Thyroid gland (tissue), 4 donors: ENCODE measurements around the gene RHEBL1. TPM values are rescaled to one million over a fixed set of nuclear protein-coding genes. Genes with fewer than 3 reads are reported as not detected.

Experiments used
- DNase-seq, 2 donors: peaks; one replicate each; pipeline ENCODE4 v3.0.0-alpha.2; 2019
- H3K27ac ChIP-seq, 3 donors: fragments of 200-600 bp; sonication (generic); 1 replicate in 2 of 3; 2 replicates in 1 of 3; pipeline ENCODE4 v1.5.1; 2016 to 2019; ENCODE audit warnings: mild to moderate bottlenecking in 1 of 3, moderate library complexity in 1 of 3
- H3K27me3 ChIP-seq: fragments of 200-600 bp; sonication (generic); one replicate; pipeline ENCODE4 v1.5.1; 2019
- H3K36me3 ChIP-seq, 2 donors: fragments of 200-600 bp; sonication (generic); one replicate each; pipeline ENCODE4 v1.5.1; 2016 to 2019
- H3K4me1 ChIP-seq, 2 donors: fragments of 200-600 bp; sonication (generic); one replicate each; pipeline ENCODE4 v1.5.1; 2017 to 2019
- H3K4me3 ChIP-seq, 3 donors: fragments of 200-600 bp; sonication (generic); replicated peaks in 1 of 3; 1 replicate in 2 of 3; 2 replicates in 1 of 3; pipeline ENCODE4 v1.5.1; 2016; ENCODE audit warnings: mild to moderate bottlenecking in 1 of 3
- H3K9me3 ChIP-seq: fragments of 200-600 bp; sonication (generic); one replicate; pipeline ENCODE4 v1.5.1; 2017
- POLR2A ChIP-seq, 2 donors: fragments of 450-650 bp; IDR thresholded peaks; one replicate each; pipeline ENCODE4 v1.6.1; 2017; ENCODE audit warnings: antibody characterized with exemption in 2 of 2, mild to moderate bottlenecking in 2 of 2, moderate library complexity in 1 of 2
- WGBS, 2 donors: methylation state at CpG; one replicate each; pipeline ENCODE4 v1.1.5; 2017; 5-methylcytosine and 5-hydroxymethylcytosine counted together
- intact Hi-C: fragments of 100-400 bp; cut with DNase I; formaldehyde crosslinking; loops from one replicate; pipeline ENCODE4 v1.15.1; 2023
- total RNA-seq, 4 donors: library from RNA; depleted of rRNA; stranded (reverse); fragments of >200 nt; gene quantifications; one replicate each; pipeline ENCODE4 v1.2.3, GENCODE V29; 2016
- TF ChIP-seq, protein P1 (sequence below), 6 experiments: fragments of 200-600 bp in 3 of 6; fragments of 450-650 bp in 3 of 6; sonication (generic) in 3 of 6; IDR thresholded peaks; one replicate each; pipeline ENCODE4 v1.5.1; 2016 to 2019; ENCODE audit warnings: antibody characterized with exemption in 6 of 6, mild to moderate bottlenecking in 2 of 6, inconsistent platforms in 1 of 6, moderate library complexity in 1 of 6

RHEBL1 gene
- total RNA-seq, 4 donors from 2014 or later = 0.98 TPM; not detected in 3

DNA sequence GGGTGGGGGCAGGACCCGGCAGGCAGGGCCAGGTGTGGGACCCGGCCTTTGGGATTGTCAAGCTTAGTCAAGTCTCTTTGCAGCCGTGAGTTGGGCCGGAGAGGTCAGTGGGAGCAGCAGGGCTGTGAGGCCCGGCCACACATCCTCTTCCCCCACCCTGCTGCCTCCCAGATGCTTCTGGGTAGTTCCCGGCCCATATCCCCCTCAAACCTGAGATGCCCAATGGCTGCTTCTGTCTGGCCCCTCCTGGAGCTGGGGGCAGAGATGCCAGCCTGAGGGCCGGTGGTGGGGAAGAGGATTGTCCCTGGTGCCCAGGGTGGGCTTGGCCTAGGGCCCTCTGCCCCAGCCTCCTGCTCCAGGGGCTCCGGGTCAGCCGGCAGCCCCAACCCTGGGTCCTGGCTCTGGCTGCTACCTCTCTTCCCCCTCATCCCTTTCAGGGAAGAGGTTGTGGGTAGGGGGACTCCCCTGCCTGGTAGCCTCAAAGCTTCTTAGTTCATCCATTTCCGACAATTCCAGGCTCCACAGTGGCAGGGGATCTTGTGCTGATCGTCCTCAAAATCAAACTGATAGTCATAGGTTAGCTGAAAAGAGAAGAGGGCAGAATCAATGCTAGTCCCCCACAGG, 48.4 kb downstream of the RHEBL1 start:
- Histone ChIP-seq H3K27me3 (no peaks in the 10 kb centered on the region), H3K4me1 (peaks cover 8% of the 10 kb centered on the region in 2 donors), H3K36me3 (peaks cover 43 to 54% of the 10 kb centered on the region in 2 donors), H3K27ac (no peak overlapping the region), H3K4me3 (no peak overlapping the region), H3K9me3 (no peaks in the 10 kb centered on the region)
- no peak for DNase-seq
- WGBS, 2 donors = 92% methylated on average over 8 to 10 of the region's 11 CpGs
- intact Hi-C loops = no loop called here
- TF ChIP-seq, protein P1, sequence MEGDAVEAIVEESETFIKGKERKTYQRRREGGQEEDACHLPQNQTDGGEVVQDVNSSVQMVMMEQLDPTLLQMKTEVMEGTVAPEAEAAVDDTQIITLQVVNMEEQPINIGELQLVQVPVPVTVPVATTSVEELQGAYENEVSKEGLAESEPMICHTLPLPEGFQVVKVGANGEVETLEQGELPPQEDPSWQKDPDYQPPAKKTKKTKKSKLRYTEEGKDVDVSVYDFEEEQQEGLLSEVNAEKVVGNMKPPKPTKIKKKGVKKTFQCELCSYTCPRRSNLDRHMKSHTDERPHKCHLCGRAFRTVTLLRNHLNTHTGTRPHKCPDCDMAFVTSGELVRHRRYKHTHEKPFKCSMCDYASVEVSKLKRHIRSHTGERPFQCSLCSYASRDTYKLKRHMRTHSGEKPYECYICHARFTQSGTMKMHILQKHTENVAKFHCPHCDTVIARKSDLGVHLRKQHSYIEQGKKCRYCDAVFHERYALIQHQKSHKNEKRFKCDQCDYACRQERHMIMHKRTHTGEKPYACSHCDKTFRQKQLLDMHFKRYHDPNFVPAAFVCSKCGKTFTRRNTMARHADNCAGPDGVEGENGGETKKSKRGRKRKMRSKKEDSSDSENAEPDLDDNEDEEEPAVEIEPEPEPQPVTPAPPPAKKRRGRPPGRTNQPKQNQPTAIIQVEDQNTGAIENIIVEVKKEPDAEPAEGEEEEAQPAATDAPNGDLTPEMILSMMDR (IDR thresholded peaks at IDR 0.05) = no peak
- no peak for TF ChIP-seq POLR2A (IDR thresholded peaks at IDR 0.05)

DNA sequence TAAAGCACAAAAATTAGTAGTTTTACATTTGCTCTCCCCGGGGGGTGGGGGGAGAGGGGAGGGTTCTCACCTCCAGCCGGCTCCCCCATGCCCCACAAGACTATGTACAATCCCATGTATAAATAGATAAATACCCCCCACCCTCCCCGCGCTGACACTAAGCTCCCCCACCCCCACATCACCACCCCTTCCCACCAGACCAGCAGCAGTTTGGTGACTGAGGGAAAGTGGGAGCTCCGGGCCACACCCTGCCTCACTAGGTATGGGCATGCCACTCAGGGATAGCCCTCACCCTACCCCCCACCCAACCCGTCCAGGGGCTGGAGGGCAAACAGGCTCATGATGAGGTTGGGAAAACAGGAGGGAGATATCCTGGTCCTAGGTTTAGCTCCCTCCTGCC, 49.3 kb downstream of the RHEBL1 start:
- Histone ChIP-seq H3K27ac (no peak overlapping the region), H3K4me3 (no peak overlapping the region), H3K27me3 (no peaks in the 10 kb centered on the region), H3K4me1 (peaks cover 8% of the 10 kb centered on the region in 2 donors), H3K36me3 (peaks cover 34 to 44% of the 10 kb centered on the region in 2 donors), H3K9me3 (no peaks in the 10 kb centered on the region)
- TF ChIP-seq POLR2A (IDR thresholded peaks at IDR 0.05) = no peak
- TF ChIP-seq, protein P1 (IDR thresholded peaks at IDR 0.05) = no peak
- intact Hi-C loops = no loop called here
- DNase-seq = no peak
- 90 to 91% methylated on average over 5 of the region's 6 CpGs for WGBS, 2 donors

DNA sequence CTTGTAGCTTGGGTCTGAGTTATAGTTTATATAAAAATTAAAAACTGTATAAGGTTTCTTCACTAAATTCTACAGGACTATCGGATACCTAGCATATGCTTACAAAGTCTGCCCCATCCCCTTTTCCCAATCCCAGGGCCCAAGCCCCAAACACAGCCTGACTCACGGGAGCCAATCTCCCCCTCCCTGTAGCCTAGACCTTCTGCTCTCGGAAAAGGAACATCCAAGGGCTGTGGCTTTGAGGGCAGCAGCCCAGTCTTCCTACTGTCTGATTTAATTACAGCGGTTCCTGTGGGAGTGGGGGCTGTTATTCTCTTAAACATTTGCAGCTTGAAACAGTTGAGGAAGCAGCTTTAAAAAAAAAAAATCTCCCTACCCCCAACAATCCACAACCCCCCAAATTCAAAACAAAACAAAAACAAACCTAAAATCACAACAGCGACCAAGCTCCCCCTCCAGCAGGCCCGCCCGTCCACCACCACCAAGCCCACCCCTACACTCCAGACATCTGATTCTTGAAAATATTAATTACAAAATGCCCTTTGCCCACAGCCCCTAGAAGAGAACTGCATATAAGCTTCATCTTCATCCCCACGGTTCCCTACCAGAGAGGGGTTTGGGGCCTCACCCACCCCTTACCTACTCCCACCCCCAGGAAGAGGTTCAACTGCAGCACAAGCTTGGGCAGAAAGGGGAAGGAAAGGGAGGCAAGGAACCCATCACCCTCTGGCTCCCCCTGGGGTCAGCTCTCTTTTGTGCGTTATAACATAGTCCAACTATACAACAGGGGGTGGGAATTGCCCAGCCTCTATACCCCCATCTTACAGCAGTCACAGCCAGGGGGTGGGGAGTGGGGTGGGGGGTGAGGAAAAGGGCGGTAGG, 50.1 kb downstream of the RHEBL1 start:
- Histone ChIP-seq H3K9me3 (no peaks in the 10 kb centered on the region), H3K36me3 (peaks cover 26 to 36% of the 10 kb centered on the region in 2 donors), H3K4me3 (no peak overlapping the region), H3K27ac (peak overlapping the region; percentile 48 to 88 (median 84)), H3K4me1 (peaks cover 8% of the 10 kb centered on the region in 2 donors), H3K27me3 (no peaks in the 10 kb centered on the region)
- intact Hi-C loops = no loop called here
- WGBS, 2 donors = 71 to 77% methylated on average over 10 of the region's 10 CpGs
- DNase-seq = no peak
- TF ChIP-seq, protein P1 (IDR thresholded peaks at IDR 0.05) = peak in 1 of 6 experiments; percentile 26
- no peak for TF ChIP-seq POLR2A (IDR thresholded peaks at IDR 0.05)

GRCh38 chr12:49019120-49019430, 50.7 kb downstream of the RHEBL1 start:
- Histone ChIP-seq H3K27ac (peak overlapping the region; percentile 48 to 88 (median 84)), H3K9me3 (no peaks in the 10 kb centered on the region), H3K27me3 (no peaks in the 10 kb centered on the region), H3K4me1 (peaks cover 8% of the 10 kb centered on the region in 2 donors), H3K4me3 (peak overlapping the region; percentile 1 to 90 (median 89)), H3K36me3 (peaks cover 20 to 30% of the 10 kb centered on the region in 2 donors)
- intact Hi-C loops = no loop called here
- DNase-seq = no peak
- 2 to 7% methylated on average over 8 of the region's 8 CpGs for WGBS, 2 donors
- no peak for TF ChIP-seq POLR2A (IDR thresholded peaks at IDR 0.05)
- TF ChIP-seq, protein P1 (IDR thresholded peaks at IDR 0.05) = no peak
